Measurements from ENCODE around the gene DNMT3A. TPM values are rescaled to one million over a fixed set of nuclear protein-coding genes. Genes with fewer than 3 reads are reported as not detected.
A peak's percentile ranks its signal among the peaks of the same experiment; 100 is the strongest.

DNMT3A gene
- total and polyA plus RNA-seq, 10 donors = 9.0 to 64.6 (median 33.2) TPM

- intact Hi-C loops (cut with DNase I; ENCODE audit: low total_unique reads) = no loop called here
- Histone ChIP-seq H3K4me3 (peak overlapping the region in 1 of 8 donors; percentile 15), H3K27ac (no peak overlapping the region), H3K36me3 (peaks cover 0 to 32% (median 0%) of the 10 kb centered on the region in 6 donors), H3K27me3 (replicated peaks in 1 of 7) (no peaks in the 10 kb centered on the region), H3K4me1 (peaks cover 0 to 8% (median 7%) of the 10 kb centered on the region in 6 donors), H3K9me3 (no peaks in the 10 kb centered on the region)
- no peak for DNase-seq
- 87 to 95% (median 91%) methylated on average over 18 to 19 of the region's 19 CpGs for WGBS, 5 donors
- TF ChIP-seq POLR2AphosphoS5 (IDR thresholded peaks at IDR 0.05) (no peak), POLR2A (IDR thresholded peaks at IDR 0.05) (no peak), CTCF (IDR thresholded peaks at IDR 0.05 in 8 of 11, conservative IDR thresholded peaks at IDR 0.05 in 3 of 11) (no peak)
Measured at GRCh38 chr2:25386971-25387875, 45.5 kb upstream of the DNMT3A start.

- intact Hi-C loops (cut with DNase I; ENCODE audit: low total_unique reads) = no loop called here
- H3K27ac ChIP-seq = no peak overlapping the region
- peaks cover 0 to 32% (median 0%) of the 10 kb centered on the region in 6 donors for H3K36me3 ChIP-seq
- H3K4me3 ChIP-seq = no peak overlapping the region
- no peak for DNase-seq
- H3K4me1 ChIP-seq = peaks cover 0 to 8% (median 7%) of the 10 kb centered on the region in 6 donors
- H3K9me3 ChIP-seq = no peaks in the 10 kb centered on the region
- WGBS, 5 donors = 81 to 96% (median 92%) methylated on average over 8 of the region's 8 CpGs
- no peaks in the 10 kb centered on the region for H3K27me3 ChIP-seq (replicated peaks in 1 of 7)
- no peak for TF ChIP-seq CTCF (IDR thresholded peaks at IDR 0.05 in 8 of 11, conservative IDR thresholded peaks at IDR 0.05 in 3 of 11)
- TF ChIP-seq POLR2A (IDR thresholded peaks at IDR 0.05) = no peak
- no peak for TF ChIP-seq POLR2AphosphoS5 (IDR thresholded peaks at IDR 0.05)
Measured at GRCh38 chr2:25385910-25386309, 44.2 kb upstream of the DNMT3A start.

GRCh38 chr2:25383806-25384205 lies 42.1 kb upstream of the DNMT3A start:
- Histone ChIP-seq H3K4me3 (no peak overlapping the region), H3K4me1 (peaks cover 0 to 17% (median 6%) of the 10 kb centered on the region in 6 donors), H3K9me3 (peaks cover 0 to 2% (median 0%) of the 10 kb centered on the region in 8 donors), H3K27ac (no peak overlapping the region), H3K27me3 (replicated peaks in 1 of 7) (no peaks in the 10 kb centered on the region), H3K36me3 (peaks cover 0 to 32% (median 0%) of the 10 kb centered on the region in 6 donors)
- intact Hi-C loops (cut with DNase I; ENCODE audit: low total_unique reads) = no loop called here
- TF ChIP-seq POLR2A (IDR thresholded peaks at IDR 0.05) = no peak
- TF ChIP-seq POLR2AphosphoS5 (IDR thresholded peaks at IDR 0.05) = no peak
- no peak for TF ChIP-seq CTCF (IDR thresholded peaks at IDR 0.05 in 8 of 11, conservative IDR thresholded peaks at IDR 0.05 in 3 of 11)
- 94 to 98% (median 95%) methylated on average over 9 of the region's 9 CpGs for WGBS, 5 donors
- DNase-seq = no peak

- Histone ChIP-seq H3K27ac (no peak overlapping the region), H3K36me3 (peaks cover 0 to 13% (median 0%) of the 10 kb centered on the region in 6 donors), H3K27me3 (replicated peaks in 1 of 7) (no peaks in the 10 kb centered on the region), H3K4me3 (no peak overlapping the region), H3K4me1 (peaks cover 10 to 31% (median 19%) of the 10 kb centered on the region in 6 donors), H3K9me3 (peaks cover 0 to 5% (median 0%) of the 10 kb centered on the region in 8 donors)
- TF ChIP-seq CTCF (IDR thresholded peaks at IDR 0.05 in 8 of 11, conservative IDR thresholded peaks at IDR 0.05 in 3 of 11) (no peak), POLR2A (IDR thresholded peaks at IDR 0.05) (no peak), POLR2AphosphoS5 (IDR thresholded peaks at IDR 0.05) (no peak)
- intact Hi-C loops (cut with DNase I; ENCODE audit: low total_unique reads) = no loop called here
- peak; percentile 47 for DNase-seq
- WGBS, 5 donors = 58 to 82% (median 68%) methylated on average over 7 of the region's 7 CpGs
Measured at GRCh38 chr2:25381502-25381901, 39.8 kb upstream of the DNMT3A start.
